SK-N-SH treated with all-trans-retinoic acid at 6 μM for 48 hours (cell line): Measurements from ENCODE around the gene CDH4.

Experiments used
- ATAC-seq: fragments of 200-7000 bp; cut with Tn5 transposase; 3 replicates; pipeline ENCODE4 v1.9.1; 2020; ENCODE audit warnings: mild to moderate bottlenecking, moderate library complexity
- ARNTL ChIP-seq: fragments of 450-650 bp; formaldehyde crosslinking; IDR thresholded peaks from 2 replicates; pipeline ENCODE4 v1.5.0; 2020; ENCODE audit warnings: low read depth, mild to moderate bottlenecking, moderate library complexity, borderline replicate concordance
- CSDC2 ChIP-seq: fragments of 250-450 bp; sonication (Bioruptor Pico); IDR thresholded peaks from 2 replicates; pipeline ENCODE4 v1.5.0; 2020; ENCODE audit warnings: mild to moderate bottlenecking, moderate library complexity
- ESRRG ChIP-seq: fragments of 250-450 bp; sonication (Bioruptor Pico); IDR thresholded peaks from 2 replicates; pipeline ENCODE4 v1.6.1; 2021; ENCODE audit warnings: mild to moderate bottlenecking
- GLIS3 ChIP-seq: fragments of 250-450 bp; sonication (Bioruptor Pico); IDR thresholded peaks from 2 replicates; pipeline ENCODE4 v1.5.0; 2020; ENCODE audit warnings: mild to moderate bottlenecking, moderate library complexity
- ISL1 ChIP-seq: fragments of 250-450 bp; sonication (Bioruptor Pico); IDR thresholded peaks from 2 replicates; pipeline ENCODE4 v2.1.2; 2022; ENCODE audit warnings: mild to moderate bottlenecking, moderate library complexity
- OSR1 ChIP-seq: fragments of 250-450 bp; sonication (Bioruptor Pico); IDR thresholded peaks from 2 replicates; pipeline ENCODE4 v1.8.0; 2022; ENCODE audit warnings: moderate library complexity, mild to moderate bottlenecking, inconsistent platforms
- PPARA ChIP-seq: fragments of 250-450 bp; sonication (Bioruptor Pico); IDR thresholded peaks from 2 replicates; pipeline ENCODE4 v1.5.0; 2020; ENCODE audit warnings: mild to moderate bottlenecking, borderline replicate concordance
- RARB ChIP-seq: fragments of 250-450 bp; sonication (Bioruptor Pico); IDR thresholded peaks from 2 replicates; pipeline ENCODE4 v1.8.0; 2021; ENCODE audit warnings: mild to moderate bottlenecking, moderate library complexity
- SNAI2 ChIP-seq: fragments of 250-450 bp; sonication (Bioruptor Pico); IDR thresholded peaks from 2 replicates; pipeline ENCODE4 v1.5.0; 2020; ENCODE audit warnings: mild to moderate bottlenecking, moderate library complexity
- TCF4 ChIP-seq: fragments of 250-450 bp; sonication (Bioruptor Pico); IDR thresholded peaks from 2 replicates; pipeline ENCODE4 v1.8.0; 2021; ENCODE audit warnings: mild to moderate bottlenecking, moderate library complexity, borderline replicate concordance
- TOX ChIP-seq: fragments of 250-450 bp; sonication (Bioruptor Pico); IDR thresholded peaks from 2 replicates; pipeline ENCODE4 v1.8.0; 2021; ENCODE audit warnings: mild to moderate bottlenecking, moderate library complexity, borderline replicate concordance
- ZC3H10 ChIP-seq: fragments of 250-450 bp; sonication (Bioruptor Pico); IDR thresholded peaks from 2 replicates; pipeline ENCODE4 v1.5.1; 2021; ENCODE audit warnings: mild to moderate bottlenecking, moderate library complexity
- ZFP3 ChIP-seq: fragments of 250-450 bp; sonication (Bioruptor Pico); IDR thresholded peaks from 2 replicates; pipeline ENCODE4 v1.5.0; 2020; ENCODE audit warnings: mild to moderate bottlenecking, moderate library complexity
- ZNF565 ChIP-seq: fragments of 450-650 bp; formaldehyde crosslinking; conservative IDR thresholded peaks from 2 replicates; pipeline ENCODE4 v1.5.0; 2020; ENCODE audit warnings: low read depth, mild to moderate bottlenecking, moderate library complexity
- ZNF70 ChIP-seq: fragments of 450-650 bp; formaldehyde crosslinking; IDR thresholded peaks from 2 replicates; pipeline ENCODE4 v1.5.0; 2020; ENCODE audit warnings: mild to moderate bottlenecking, moderate library complexity
- ZNF8 ChIP-seq: fragments of 450-650 bp; formaldehyde crosslinking; IDR thresholded peaks from 2 replicates; pipeline ENCODE4 v1.5.0; 2020; ENCODE audit warnings: mild to moderate bottlenecking, moderate library complexity
- TF ChIP-seq, protein P1 (sequence below): fragments of 250-450 bp; sonication (Bioruptor Pico); IDR thresholded peaks from 2 replicates; pipeline ENCODE4 v1.5.1; 2020; ENCODE audit warnings: low read depth, mild to moderate bottlenecking, moderate library complexity
- TF ChIP-seq, protein P2 (sequence below): fragments of 250-450 bp; sonication (Bioruptor Pico); IDR thresholded peaks from 2 replicates; pipeline ENCODE4 v1.5.1; 2021; ENCODE audit warnings: mild to moderate bottlenecking, moderate library complexity
- TF ChIP-seq, protein P3 (sequence below): fragments of 250-450 bp; sonication (Bioruptor Pico); IDR thresholded peaks from 2 replicates; pipeline ENCODE4 v1.5.0; 2020; ENCODE audit warnings: mild to moderate bottlenecking, moderate library complexity
- TF ChIP-seq, protein P4 (sequence below): fragments of 250-450 bp; sonication (Bioruptor Pico); IDR thresholded peaks from 2 replicates; pipeline ENCODE4 v1.8.0; 2021; ENCODE audit warnings: low read depth, mild to moderate bottlenecking, moderate library complexity, borderline replicate concordance

The CDH4 gene

DNA sequence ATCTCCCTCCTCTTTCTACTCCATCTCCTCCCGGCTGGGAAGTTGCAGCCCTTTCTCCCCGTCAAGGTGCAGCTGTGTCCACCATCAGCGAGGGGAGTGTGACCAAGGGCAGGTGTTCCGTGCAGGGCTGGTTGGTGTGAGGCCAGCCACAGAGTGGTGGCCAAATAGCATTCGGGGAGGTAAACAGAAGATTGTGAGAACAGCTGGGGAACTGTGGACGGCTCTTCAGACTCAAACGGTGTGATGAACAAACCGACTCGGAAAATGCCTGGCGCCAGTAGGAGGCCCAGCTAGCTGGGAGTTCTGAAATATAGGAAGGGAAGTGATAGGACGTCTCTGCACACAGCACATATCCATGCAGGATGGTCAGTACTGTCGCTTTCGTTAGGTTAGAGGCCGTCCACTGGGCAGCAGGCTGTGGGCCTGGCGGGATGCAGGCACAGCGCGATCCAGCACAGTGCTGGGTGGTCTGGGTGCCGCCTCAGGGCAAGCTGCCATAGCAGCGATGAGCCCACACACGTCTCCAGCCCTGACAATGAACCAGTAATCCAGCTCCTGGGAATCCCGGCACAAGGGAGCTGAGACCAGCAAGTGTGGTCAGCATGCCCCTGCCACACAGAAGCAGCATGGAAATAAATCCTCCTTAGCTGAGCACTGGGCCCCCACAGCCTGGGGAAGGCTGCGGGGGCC, 555.6 kb downstream of the CDH4 start:
- TF ChIP-seq SNAI2 (CRISPR knock-in tag): no peak
- TF ChIP-seq, protein P1, sequence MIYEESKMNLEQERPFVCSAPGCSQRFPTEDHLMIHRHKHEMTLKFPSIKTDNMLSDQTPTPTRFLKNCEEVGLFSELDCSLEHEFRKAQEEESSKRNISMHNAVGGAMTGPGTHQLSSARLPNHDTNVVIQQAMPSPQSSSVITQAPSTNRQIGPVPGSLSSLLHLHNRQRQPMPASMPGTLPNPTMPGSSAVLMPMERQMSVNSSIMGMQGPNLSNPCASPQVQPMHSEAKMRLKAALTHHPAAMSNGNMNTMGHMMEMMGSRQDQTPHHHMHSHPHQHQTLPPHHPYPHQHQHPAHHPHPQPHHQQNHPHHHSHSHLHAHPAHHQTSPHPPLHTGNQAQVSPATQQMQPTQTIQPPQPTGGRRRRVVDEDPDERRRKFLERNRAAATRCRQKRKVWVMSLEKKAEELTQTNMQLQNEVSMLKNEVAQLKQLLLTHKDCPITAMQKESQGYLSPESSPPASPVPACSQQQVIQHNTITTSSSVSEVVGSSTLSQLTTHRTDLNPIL (CRISPR knock-in tag): no peak
- TF ChIP-seq ESRRG: no peak
- TF ChIP-seq, protein P2, sequence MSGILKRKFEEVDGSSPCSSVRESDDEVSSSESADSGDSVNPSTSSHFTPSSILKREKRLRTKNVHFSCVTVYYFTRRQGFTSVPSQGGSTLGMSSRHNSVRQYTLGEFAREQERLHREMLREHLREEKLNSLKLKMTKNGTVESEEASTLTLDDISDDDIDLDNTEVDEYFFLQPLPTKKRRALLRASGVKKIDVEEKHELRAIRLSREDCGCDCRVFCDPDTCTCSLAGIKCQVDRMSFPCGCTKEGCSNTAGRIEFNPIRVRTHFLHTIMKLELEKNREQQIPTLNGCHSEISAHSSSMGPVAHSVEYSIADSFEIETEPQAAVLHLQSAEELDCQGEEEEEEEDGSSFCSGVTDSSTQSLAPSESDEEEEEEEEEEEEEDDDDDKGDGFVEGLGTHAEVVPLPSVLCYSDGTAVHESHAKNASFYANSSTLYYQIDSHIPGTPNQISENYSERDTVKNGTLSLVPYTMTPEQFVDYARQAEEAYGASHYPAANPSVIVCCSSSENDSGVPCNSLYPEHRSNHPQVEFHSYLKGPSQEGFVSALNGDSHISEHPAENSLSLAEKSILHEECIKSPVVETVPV (CRISPR knock-in tag): no peak
- TF ChIP-seq RARB (CRISPR knock-in tag): no peak
- TF ChIP-seq TCF4 (CRISPR knock-in tag): no peak
- TF ChIP-seq, protein P3, sequence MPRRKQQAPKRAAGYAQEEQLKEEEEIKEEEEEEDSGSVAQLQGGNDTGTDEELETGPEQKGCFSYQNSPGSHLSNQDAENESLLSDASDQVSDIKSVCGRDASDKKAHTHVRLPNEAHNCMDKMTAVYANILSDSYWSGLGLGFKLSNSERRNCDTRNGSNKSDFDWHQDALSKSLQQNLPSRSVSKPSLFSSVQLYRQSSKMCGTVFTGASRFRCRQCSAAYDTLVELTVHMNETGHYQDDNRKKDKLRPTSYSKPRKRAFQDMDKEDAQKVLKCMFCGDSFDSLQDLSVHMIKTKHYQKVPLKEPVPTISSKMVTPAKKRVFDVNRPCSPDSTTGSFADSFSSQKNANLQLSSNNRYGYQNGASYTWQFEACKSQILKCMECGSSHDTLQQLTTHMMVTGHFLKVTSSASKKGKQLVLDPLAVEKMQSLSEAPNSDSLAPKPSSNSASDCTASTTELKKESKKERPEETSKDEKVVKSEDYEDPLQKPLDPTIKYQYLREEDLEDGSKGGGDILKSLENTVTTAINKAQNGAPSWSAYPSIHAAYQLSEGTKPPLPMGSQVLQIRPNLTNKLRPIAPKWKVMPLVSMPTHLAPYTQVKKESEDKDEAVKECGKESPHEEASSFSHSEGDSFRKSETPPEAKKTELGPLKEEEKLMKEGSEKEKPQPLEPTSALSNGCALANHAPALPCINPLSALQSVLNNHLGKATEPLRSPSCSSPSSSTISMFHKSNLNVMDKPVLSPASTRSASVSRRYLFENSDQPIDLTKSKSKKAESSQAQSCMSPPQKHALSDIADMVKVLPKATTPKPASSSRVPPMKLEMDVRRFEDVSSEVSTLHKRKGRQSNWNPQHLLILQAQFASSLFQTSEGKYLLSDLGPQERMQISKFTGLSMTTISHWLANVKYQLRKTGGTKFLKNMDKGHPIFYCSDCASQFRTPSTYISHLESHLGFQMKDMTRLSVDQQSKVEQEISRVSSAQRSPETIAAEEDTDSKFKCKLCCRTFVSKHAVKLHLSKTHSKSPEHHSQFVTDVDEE (CRISPR knock-in tag): no peak
- TF ChIP-seq ZFP3: no peak
- TF ChIP-seq GLIS3 (CRISPR knock-in tag): no peak
- TF ChIP-seq ZNF8 (CRISPR knock-in tag): no peak
- TF ChIP-seq ZNF565: no peak
- no peak for TF ChIP-seq ARNTL (CRISPR knock-in tag)
- no peak for ATAC-seq

DNA sequence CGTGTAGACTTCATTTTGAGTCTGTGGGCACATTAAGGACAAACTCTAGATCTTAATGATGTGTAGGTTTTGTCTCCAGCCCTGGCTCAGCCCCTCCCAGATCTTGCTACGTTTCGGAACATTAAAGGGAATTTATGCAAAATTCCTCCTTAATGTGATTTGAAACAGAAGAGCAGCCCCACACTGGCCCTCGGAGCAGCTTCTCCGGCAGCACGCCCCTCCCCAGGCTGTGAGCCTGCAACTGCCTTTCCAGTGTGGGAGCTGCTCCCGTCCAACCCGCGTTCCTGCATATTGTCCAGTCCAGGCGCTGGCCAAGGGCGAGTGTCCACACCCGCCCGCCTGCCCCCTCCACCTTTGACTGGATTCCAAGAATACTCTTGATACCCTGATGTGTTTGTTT, 556.4 kb downstream of the CDH4 start:
- no peak for ATAC-seq
- TF ChIP-seq OSR1 (CRISPR knock-in tag) (no peak), ISL1 (CRISPR knock-in tag) (no peak)

DNA sequence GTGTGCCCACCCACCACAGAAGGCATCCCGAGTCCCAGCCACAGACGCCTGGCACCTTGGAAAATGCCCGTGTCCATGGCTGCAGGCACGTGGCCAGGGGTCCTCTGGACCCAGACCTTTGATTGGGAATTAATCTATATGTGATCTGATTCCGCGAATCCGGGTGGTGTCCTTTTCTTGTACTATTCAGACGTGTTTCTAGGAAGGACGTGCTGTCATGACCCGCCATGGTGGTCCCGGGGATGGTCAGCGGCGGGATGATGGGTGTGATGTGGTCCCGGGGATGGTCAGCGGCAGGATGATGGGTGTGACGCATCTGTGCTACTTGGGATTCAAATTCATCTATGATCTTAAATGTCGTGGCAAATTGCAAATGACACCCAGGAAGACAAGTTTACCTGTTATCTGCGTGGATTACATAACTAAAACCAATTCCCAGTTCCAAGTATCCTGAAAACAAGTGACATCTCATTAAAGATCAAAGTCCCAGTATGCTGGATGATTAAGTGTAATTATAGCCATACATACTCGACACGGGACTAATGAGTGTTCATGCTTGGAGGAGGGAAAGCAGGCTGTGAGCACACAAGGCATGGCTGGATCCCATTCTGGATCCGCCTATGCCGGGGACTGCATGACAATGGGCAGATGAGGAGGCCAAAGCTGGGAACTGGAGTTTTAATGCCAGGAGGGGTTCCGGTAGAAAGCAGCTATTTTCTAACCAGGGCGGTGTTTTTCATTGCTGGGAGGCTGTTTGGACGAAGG, 557.1 kb downstream of the CDH4 start:
- no peak for ATAC-seq
- TF ChIP-seq TCF4 (CRISPR knock-in tag): no peak
- no peak for TF ChIP-seq ZNF70 (CRISPR knock-in tag)
- TF ChIP-seq ISL1 (CRISPR knock-in tag): no peak
- TF ChIP-seq CSDC2 (CRISPR knock-in tag): no peak
- no peak for TF ChIP-seq ZC3H10 (CRISPR knock-in tag)

DNA sequence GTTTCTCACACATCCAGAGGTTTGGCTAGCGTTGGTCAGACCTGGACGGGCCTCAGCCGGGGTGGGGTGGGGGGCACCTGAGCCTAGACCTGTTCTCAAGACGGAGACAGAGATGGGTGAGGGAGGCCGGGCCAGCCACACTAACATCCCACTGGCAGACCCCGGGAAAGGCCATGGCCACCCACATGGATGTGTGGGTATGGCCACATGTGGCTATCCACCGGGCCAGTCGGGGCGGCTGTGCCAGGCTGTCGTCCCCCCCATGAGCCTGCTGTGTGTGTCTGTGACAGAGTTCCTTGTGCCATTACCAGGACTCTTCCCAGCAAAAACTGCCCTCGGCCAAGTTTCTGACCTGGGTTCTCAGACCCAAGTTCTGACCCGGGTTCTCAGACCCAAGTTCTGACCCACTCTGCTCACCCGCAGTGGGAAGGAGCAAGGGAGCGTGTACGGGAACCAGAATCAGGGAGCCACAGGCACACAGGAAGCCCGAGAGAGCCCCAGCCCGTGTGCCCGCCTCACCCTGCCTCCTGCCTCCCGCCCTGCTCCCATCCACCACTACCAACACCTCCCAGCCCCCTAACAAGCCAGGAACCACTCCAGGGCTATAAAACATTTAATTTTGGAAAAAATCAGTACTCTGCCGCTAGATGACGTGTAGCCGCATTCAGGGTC, 558.1 kb downstream of the CDH4 start:
- no peak for ATAC-seq
- TF ChIP-seq ZC3H10 (CRISPR knock-in tag) (no peak), TOX (CRISPR knock-in tag) (no peak), ISL1 (CRISPR knock-in tag) (no peak), SNAI2 (CRISPR knock-in tag) (no peak), GLIS3 (CRISPR knock-in tag) (no peak)

DNA sequence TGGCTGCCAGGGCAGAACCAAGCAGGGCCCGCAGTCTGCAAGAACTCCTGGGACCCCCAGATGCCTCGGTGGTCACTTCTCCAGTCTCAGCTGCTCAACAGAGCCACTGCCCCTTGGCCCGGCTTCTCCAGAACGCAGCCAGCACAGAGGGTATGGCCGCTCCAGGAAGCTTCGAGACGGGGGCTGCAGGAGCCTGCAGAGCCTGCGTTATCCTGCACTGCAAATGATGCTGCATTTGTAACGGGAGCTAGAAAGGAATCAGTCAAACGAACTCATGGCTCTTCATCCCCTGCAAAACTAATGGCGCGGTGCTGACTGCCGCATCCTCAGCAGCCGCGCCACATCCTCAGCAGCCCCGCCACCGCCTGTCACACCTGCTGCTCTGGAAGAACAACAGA, 558.7 kb downstream of the CDH4 start:
- ATAC-seq: no peak
- TF ChIP-seq, protein P1 (CRISPR knock-in tag): no peak
- TF ChIP-seq ZNF565 (no peak), RARB (CRISPR knock-in tag) (no peak), GLIS3 (CRISPR knock-in tag) (no peak), ZC3H10 (CRISPR knock-in tag) (no peak), CSDC2 (CRISPR knock-in tag) (no peak), ESRRG (no peak), ZNF8 (CRISPR knock-in tag) (no peak), ARNTL (CRISPR knock-in tag) (no peak), PPARA (CRISPR knock-in tag) (no peak), ISL1 (CRISPR knock-in tag) (no peak)
- TF ChIP-seq, protein P3 (CRISPR knock-in tag): no peak
- TF ChIP-seq, protein P4, sequence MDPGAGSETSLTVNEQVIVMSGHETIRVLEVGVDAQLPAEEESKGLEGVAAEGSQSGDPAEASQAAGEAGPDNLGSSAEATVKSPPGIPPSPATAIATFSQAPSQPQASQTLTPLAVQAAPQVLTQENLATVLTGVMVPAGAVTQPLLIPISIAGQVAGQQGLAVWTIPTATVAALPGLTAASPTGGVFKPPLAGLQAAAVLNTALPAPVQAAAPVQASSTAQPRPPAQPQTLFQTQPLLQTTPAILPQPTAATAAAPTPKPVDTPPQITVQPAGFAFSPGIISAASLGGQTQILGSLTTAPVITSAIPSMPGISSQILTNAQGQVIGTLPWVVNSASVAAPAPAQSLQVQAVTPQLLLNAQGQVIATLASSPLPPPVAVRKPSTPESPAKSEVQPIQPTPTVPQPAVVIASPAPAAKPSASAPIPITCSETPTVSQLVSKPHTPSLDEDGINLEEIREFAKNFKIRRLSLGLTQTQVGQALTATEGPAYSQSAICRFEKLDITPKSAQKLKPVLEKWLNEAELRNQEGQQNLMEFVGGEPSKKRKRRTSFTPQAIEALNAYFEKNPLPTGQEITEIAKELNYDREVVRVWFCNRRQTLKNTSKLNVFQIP (CRISPR knock-in tag): no peak
